ENCODE measurements around the gene PBX2. TPM values are rescaled to one million over a fixed set of nuclear protein-coding genes. Genes with fewer than 3 reads are reported as not detected.
A peak's percentile ranks its signal among the peaks of the same experiment; 100 is the strongest.

Gene PBX2
- total RNA-seq, result 10 to 100 TPM; 49.2 to 63.9 (median 55.8) TPM

DNA sequence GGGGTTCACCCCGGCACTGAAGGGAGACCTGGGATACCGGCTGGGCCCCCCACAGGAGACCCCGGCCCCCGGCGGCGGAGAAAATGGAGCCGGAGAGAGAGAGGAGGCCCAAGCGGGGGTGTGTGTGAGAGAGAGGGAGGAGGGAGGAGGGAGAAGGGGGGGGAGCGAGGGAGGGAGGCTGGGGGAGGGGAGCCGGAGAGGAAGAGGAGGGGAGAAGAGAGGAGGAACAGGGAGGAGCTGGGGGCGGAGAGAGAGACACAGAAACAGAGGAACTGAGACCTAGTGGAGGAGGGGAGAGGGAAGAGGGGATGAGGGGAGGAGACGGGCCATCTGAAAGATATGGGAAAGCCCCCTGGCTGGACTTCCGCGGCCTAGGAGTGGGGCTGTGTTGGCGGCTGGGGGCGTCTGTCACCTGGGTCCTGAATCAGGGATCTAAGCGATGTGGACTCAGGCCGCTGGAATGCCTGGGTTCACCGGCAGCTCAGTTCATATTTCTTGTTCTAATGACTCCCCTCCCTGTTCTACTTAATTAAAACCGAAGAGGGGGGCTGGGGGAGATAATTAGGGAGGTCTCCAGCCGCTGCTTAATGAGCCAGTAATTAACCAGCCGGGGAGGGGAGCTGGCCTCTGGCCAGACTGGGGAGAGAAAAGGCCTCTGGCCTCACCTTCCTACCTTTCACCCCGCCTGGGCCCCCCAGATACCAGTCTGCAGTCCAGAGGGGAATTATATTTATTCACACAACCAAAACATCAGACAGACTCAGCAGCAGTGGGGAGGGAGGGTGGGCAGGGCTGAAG lies at the start of gene PBX2:
Gene PBX2 (minus strand): TSS at position 149 of the 798 bp plus-strand sequence. CDS start 287 bp downstream, outside the sequence.
- 1 to 5% methylated on average over 17 to 22 of the region's 23 CpGs for WGBS, 2 donors
- H3K4me3 ChIP-seq (ENCODE audit: low read depth, poor library complexity, severe bottlenecking), result peak within 1 kb of the TSS; percentile 53
- intact Hi-C loops (cut with DNase I; ENCODE audit: low total_unique reads), result loop anchor here (10.0 kb wide), 1 partner anchor 65 kb away; the partner anchor contains the start of gene ATF6B
- peak in 1 of 2 donors; percentile 69 for TF ChIP-seq POLR2A (IDR thresholded peaks at IDR 0.05)
- TF ChIP-seq, protein P1, sequence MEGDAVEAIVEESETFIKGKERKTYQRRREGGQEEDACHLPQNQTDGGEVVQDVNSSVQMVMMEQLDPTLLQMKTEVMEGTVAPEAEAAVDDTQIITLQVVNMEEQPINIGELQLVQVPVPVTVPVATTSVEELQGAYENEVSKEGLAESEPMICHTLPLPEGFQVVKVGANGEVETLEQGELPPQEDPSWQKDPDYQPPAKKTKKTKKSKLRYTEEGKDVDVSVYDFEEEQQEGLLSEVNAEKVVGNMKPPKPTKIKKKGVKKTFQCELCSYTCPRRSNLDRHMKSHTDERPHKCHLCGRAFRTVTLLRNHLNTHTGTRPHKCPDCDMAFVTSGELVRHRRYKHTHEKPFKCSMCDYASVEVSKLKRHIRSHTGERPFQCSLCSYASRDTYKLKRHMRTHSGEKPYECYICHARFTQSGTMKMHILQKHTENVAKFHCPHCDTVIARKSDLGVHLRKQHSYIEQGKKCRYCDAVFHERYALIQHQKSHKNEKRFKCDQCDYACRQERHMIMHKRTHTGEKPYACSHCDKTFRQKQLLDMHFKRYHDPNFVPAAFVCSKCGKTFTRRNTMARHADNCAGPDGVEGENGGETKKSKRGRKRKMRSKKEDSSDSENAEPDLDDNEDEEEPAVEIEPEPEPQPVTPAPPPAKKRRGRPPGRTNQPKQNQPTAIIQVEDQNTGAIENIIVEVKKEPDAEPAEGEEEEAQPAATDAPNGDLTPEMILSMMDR (IDR thresholded peaks at IDR 0.05), result no peak
- peak; percentile 94 to 98 for DNase-seq (ENCODE audit: low spot score in 2 of 2)

DNA sequence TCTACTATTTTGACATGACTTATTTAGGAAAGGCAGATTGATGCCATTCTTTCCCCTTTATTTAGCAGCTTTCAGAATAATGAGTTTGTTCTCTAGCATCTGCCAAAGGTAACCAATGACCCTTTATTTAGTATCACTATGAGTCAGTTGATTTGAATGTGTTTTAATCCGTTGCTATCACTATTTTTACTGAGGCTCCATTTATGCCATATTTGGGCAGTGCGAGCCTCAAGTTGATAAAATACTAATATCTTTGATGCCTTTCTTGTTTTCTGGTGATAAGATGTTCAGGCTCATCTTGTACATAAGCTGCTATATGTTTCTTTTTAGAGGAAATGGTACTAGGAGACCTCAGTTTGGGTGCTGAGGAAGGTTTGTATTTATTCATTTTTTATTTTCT lies 49.5 kb upstream of the PBX2 start:
- 85% methylated on average over 2 of the region's 2 CpGs for WGBS, 2 donors

GRCh38 chr6:32234934-32235333 lies 44.9 kb upstream of the PBX2 start:
- H3K4me3 ChIP-seq (ENCODE audit: low read depth, poor library complexity, severe bottlenecking), result no peak overlapping the region
- no peak for DNase-seq (ENCODE audit: low spot score in 2 of 2)
- intact Hi-C loops (cut with DNase I; ENCODE audit: low total_unique reads), result no loop called here
- WGBS, 2 donors, result 57 to 74% methylated on average over 4 of the region's 4 CpGs
- TF ChIP-seq, protein P1 (IDR thresholded peaks at IDR 0.05), result no peak
- no peak for TF ChIP-seq POLR2A (IDR thresholded peaks at IDR 0.05)

More for the DNA sequence above, 49.5 kb upstream of the PBX2 start:
- intact Hi-C loops (cut with DNase I; ENCODE audit: low total_unique reads), result no loop called here
- DNase-seq (ENCODE audit: low spot score in 2 of 2), result no peak
- H3K4me3 ChIP-seq (ENCODE audit: low read depth, poor library complexity, severe bottlenecking), result no peak overlapping the region
- no peak for TF ChIP-seq POLR2A (IDR thresholded peaks at IDR 0.05)
- TF ChIP-seq, protein P1 (IDR thresholded peaks at IDR 0.05), result no peak

DNA sequence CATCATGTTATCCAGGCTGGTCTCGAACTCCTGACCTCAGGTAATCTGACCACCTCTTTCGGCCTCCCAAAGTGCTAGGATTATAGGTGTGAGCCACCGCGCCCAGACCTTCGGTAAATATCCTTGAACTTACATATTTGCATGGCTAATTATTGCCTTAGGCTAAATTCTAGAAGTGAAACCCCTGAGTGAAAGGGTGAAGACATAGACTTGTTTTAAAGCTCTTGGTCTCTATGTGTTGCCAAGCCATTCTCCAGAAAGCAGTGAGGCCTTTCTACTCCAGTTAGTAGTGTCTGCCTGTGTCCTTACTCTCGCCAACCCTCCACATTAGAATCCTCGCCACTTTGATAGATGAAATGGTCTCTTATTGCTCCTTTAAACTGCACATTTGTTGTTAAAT lies 36.4 kb upstream of the PBX2 start:
- TF ChIP-seq POLR2A (IDR thresholded peaks at IDR 0.05), result no peak
- TF ChIP-seq, protein P1 (IDR thresholded peaks at IDR 0.05), result no peak
- WGBS, 2 donors, result 82 to 94% methylated on average over 7 of the region's 7 CpGs
- DNase-seq (ENCODE audit: low spot score in 2 of 2), result no peak
- intact Hi-C loops (cut with DNase I; ENCODE audit: low total_unique reads), result no loop called here
- no peak overlapping the region for H3K4me3 ChIP-seq (ENCODE audit: low read depth, poor library complexity, severe bottlenecking)

- no peak for DNase-seq (ENCODE audit: low spot score in 2 of 2)
- H3K4me3 ChIP-seq (ENCODE audit: low read depth, poor library complexity, severe bottlenecking), result no peak overlapping the region
- intact Hi-C loops (cut with DNase I; ENCODE audit: low total_unique reads), result no loop called here
- WGBS, 2 donors, result 78 to 83% methylated on average over 2 of the region's 2 CpGs
- TF ChIP-seq POLR2A (IDR thresholded peaks at IDR 0.05), result no peak
- TF ChIP-seq, protein P1 (IDR thresholded peaks at IDR 0.05), result no peak
Measured at GRCh38 chr6:32224696-32225095, 34.7 kb upstream of the PBX2 start.

Measured in lower leg skin (tissue), 4 donors.